ENCODE results near the gene RPS18.

GRCh38 chr6:33276581-33276863 is 4.6 kb downstream of the RPS18 start:
- TF ChIP-seq POLR2A (IDR thresholded peaks at IDR 0.05; ENCODE audit: low read depth, low read length) (no peak), POLR2AphosphoS5 (IDR thresholded peaks at IDR 0.05; ENCODE audit: low read depth, low read length) (no peak)

Measured in GM12892 (cell line).